NOMO-1 treated with dmso at 0.1 percent for 144 hours (cell line): ENCODE measurements around the gene NFIB.

ENCODE experiments used
- DNase-seq: peaks from one replicate; lab custom pipeline; 2025; ENCODE audit not compliant: unreplicated experiment; lab: John Stamatoyannopoulos, UW

NFIB gene

GRCh38 chr9:14052359-14052758 is 261.6 kb downstream of the NFIB start:
- no peak for DNase-seq

GRCh38 chr9:14051419-14051818 is 262.5 kb downstream of the NFIB start:
- DNase-seq = no peak

- DNase-seq = no peak
These were observed 270.5 kb downstream of the NFIB start for GRCh38 chr9:14043483-14043882.

- DNase-seq = no peak
These were observed 276.6 kb downstream of the NFIB start for GRCh38 chr9:14037331-14037730.

GRCh38 chr9:14033067-14033466 is 280.9 kb downstream of the NFIB start:
- DNase-seq = no peak
